NCI-H82 treated with DMSO at 0.1 percent for 48 hours (cell line): ENCODE data around the gene TSPAN4.

Source experiments
- DNase-seq: peaks from one replicate; lab custom pipeline; 2025; ENCODE audit not compliant: unreplicated experiment; lab: John Stamatoyannopoulos, UW

TSPAN4 gene

GRCh38 chr11:834371-835316, 8.0 kb upstream of the TSPAN4 start:
- no peak for DNase-seq

- no peak for DNase-seq
Measured at GRCh38 chr11:836274-836673, 6.4 kb upstream of the TSPAN4 start.

DNA sequence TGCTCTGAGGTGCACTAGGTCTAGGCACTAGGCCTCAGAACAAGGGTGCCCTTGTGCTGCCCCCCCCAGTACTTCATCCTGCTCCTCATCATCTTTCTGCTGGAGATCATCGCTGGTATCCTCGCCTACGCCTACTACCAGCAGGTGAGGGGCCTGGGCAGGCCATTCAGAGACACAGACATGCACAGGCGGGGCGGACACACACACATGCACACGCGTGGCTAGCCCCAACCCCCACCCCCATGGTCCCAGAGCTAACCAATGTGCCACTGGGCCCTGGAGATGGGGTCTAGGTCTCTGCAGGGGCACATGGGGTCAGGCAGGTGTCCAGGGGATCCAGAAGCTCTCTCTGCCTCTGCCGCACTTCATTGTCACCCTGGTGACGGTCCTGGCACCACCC, 6.0 kb upstream of the TSPAN4 start:
- no peak for DNase-seq

- DNase-seq, result no peak
Measured at GRCh38 chr11:837189-837989, 5.3 kb upstream of the TSPAN4 start.

- no peak for DNase-seq
Measured at GRCh38 chr11:837990-838307, 4.7 kb upstream of the TSPAN4 start.

DNA sequence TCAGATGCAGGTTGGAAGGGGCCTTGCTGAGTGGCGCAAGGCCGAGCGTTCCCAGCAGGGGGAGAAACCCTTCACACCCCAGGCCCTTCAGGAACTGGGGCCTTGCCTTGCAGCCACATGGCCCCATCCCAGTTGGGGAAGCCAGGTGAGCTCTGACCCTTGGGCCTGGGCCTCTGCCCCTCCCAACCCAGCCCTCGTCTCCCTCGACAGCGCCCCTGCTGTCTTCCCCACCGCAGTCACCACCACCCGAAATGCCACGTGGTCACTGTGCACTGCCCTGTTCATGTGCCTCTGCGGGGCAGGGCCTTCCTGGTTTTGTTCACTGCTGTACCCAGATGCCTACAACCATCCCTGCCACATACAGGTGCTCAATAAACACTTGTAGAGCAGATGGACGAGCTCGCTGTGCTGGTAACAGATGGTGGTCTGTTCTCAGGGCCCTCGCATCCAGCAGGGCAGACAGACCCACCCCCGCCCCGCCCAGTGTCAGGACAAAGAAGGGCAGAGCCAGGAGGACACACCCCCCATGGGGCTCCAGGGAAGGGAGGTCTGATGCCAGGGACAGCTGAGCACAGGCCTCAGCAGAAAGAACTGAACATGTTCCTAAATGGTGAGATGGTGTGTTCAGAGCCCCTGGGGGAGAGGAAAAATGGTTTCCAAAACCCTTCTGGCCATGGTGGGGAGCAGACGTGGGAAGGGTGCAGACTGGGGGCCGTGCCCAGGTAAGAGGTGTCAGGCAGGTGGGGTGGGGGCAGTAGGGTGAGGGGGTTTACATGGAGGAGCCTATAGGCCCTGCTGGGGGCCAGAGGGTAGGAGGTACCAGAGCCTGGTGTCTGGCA, 4.0 kb upstream of the TSPAN4 start:
- no peak for DNase-seq

DNA sequence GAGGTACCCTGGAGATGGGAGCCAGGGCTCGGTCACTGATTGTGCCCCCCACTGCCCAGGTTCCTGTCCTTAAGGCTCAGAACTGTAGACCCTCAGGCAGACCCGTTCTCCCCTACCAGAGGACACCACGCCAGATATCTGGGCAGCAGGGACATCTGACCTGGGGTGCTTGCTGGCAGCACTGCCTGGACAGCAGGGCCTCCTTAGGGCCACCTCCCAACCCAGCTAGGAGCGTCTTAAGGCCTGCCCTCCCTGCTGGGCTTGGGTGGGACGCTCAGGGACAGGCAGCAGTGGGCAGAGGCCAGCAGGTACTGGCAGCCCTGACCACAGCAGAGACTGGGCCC, 3.4 kb upstream of the TSPAN4 start:
- no peak for DNase-seq

GRCh38 chr11:839875-840617, 2.6 kb upstream of the TSPAN4 start:
- DNase-seq, result no peak

- DNase-seq, result no peak
Measured at GRCh38 chr11:841981-842369, 677 bp upstream of the TSPAN4 start.

- DNase-seq, result no peak
Measured at GRCh38 chr11:843086-843734, 558 bp downstream of the TSPAN4 start.

- DNase-seq, result no peak
Measured at GRCh38 chr11:843818-844692, 1.4 kb downstream of the TSPAN4 start.

- DNase-seq, result no peak
Measured at GRCh38 chr11:844693-845644, 2.3 kb downstream of the TSPAN4 start.

GRCh38 chr11:845872-846495, 3.3 kb downstream of the TSPAN4 start:
- DNase-seq, result no peak

- no peak for DNase-seq
Measured at GRCh38 chr11:846496-847098, 3.9 kb downstream of the TSPAN4 start.

DNA sequence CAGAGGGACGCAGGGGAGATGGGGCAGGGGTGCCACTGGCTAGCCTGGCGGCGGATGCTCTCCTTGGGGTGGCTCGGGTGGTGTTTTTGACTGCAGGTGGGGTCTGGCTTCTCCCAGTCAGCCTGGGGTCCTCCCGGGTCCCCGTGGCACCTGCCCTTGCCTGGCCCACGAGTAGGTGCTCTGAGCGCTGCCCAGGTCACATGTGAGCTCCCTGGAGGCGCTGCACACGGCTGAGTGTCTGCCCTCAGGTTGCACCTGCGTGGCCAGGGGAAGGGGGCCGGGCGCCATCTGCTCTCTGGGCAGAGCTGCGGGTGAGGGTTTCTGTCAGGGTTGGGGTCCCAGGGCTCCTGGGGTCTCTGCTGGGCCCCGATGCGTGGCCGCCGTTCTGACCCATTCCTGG, 5.2 kb downstream of the TSPAN4 start:
- DNase-seq, result no peak

DNA sequence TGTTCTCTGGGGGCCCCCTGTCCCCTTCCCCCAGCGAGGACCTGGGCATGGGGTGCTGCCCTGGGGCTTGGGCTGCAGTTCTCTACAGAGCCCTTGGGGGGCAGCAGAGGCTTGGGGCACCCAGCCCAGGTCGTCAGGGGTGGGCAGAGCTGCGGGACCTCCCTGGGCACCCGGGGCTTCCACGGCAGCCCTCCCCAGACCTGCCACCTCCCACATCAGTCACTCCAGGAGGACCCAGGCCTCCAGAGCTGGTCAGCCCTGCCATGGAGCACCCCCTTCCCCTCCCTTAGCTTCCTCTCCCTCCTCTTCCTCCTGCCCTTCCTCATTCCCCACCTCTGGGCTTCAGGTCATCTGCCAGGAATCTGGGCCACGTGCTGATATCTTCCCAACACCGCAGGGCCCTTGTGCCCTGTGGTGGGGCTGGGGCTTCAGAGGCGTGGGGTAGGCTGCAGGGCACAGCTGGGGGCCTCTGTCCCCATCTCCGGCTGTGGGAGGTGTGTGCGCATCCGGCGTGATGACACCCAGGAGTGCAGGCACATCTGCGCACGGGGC, 5.8 kb downstream of the TSPAN4 start:
- DNase-seq, result no peak
